HEK293 (cell line): ENCODE measurements around the gene TRAK2.
A peak's percentile ranks its signal among the peaks of the same experiment; 100 is the strongest.

Source experiments
- FEZF1 ChIP-seq: fragments of 450-650 bp; formaldehyde crosslinking; IDR thresholded peaks from 2 replicates; pipeline ENCODE4 v1.5.1; 2016; ENCODE audit warnings: missing biosample characterization, missing genetic modification characterization
- GLI4 ChIP-seq: fragments of 450-650 bp; formaldehyde crosslinking; IDR thresholded peaks from 2 replicates; pipeline ENCODE4 v1.5.1; 2016; ENCODE audit warnings: missing biosample characterization, missing genetic modification characterization
- GLIS1 ChIP-seq: fragments of 450-650 bp; formaldehyde crosslinking; IDR thresholded peaks from 2 replicates; pipeline ENCODE4 v1.5.1; 2016; ENCODE audit warnings: missing biosample characterization, missing genetic modification characterization
- IKZF3 ChIP-seq: fragments of 450-650 bp; IDR thresholded peaks from 2 replicates; pipeline ENCODE4 v1.5.0; 2018; ENCODE audit warnings: missing biosample characterization, mild to moderate bottlenecking, missing genetic modification characterization, moderate library complexity
- KLF1 ChIP-seq: fragments of 450-650 bp; formaldehyde crosslinking; IDR thresholded peaks from 2 replicates; pipeline ENCODE4 v1.5.1; 2016; ENCODE audit warnings: missing biosample characterization, missing genetic modification characterization
- KLF8 ChIP-seq: fragments of 450-650 bp; formaldehyde crosslinking; IDR thresholded peaks from 2 replicates; pipeline ENCODE4 v1.5.1; 2016; ENCODE audit warnings: missing biosample characterization, missing genetic modification characterization
- KLF9 ChIP-seq: fragments of 450-650 bp; formaldehyde crosslinking; IDR thresholded peaks from 2 replicates; pipeline ENCODE4 v1.5.1; 2016; ENCODE audit warnings: missing biosample characterization, missing genetic modification characterization, low read depth
- MYNN ChIP-seq: fragments of 450-650 bp; formaldehyde crosslinking; IDR thresholded peaks from 2 replicates; pipeline ENCODE4 v1.5.1; 2016; ENCODE audit warnings: missing biosample characterization, missing genetic modification characterization, borderline replicate concordance
- OSR2 ChIP-seq: fragments of 450-650 bp; formaldehyde crosslinking; IDR thresholded peaks from 2 replicates; pipeline ENCODE4 v1.5.1; 2016; ENCODE audit warnings: missing biosample characterization, missing genetic modification characterization
- PBX3 ChIP-seq: sonication (generic); formaldehyde crosslinking; IDR thresholded peaks from 2 replicates; pipeline ENCODE4 v1.8.1; 2022; ENCODE audit warnings: mild to moderate bottlenecking, moderate library complexity, missing genetic modification reagents
- TCF7L2 ChIP-seq: IDR thresholded peaks from 2 replicates; pipeline ENCODE4 v1.6.1; 2011; ENCODE audit warnings: low read depth, mild to moderate bottlenecking, inconsistent platforms, low read length, moderate library complexity, borderline replicate concordance
- ZBTB17 ChIP-seq: fragments of 450-650 bp; formaldehyde crosslinking; IDR thresholded peaks from 2 replicates; pipeline ENCODE4 v1.5.1; 2016; ENCODE audit warnings: missing biosample characterization, missing genetic modification characterization
- ZBTB49 ChIP-seq: fragments of 450-650 bp; formaldehyde crosslinking; IDR thresholded peaks from 2 replicates; pipeline ENCODE4 v1.5.1; 2016; ENCODE audit warnings: missing biosample characterization, missing genetic modification characterization, low read depth
- ZFP41 ChIP-seq: fragments of 450-650 bp; formaldehyde crosslinking; IDR thresholded peaks from 2 replicates; pipeline ENCODE4 v1.5.1; 2016; ENCODE audit warnings: missing biosample characterization, missing genetic modification characterization, borderline replicate concordance
- ZFP69B ChIP-seq: fragments of 450-650 bp; formaldehyde crosslinking; IDR thresholded peaks from 2 replicates; pipeline ENCODE4 v1.5.1; 2016; ENCODE audit warnings: missing biosample characterization, missing genetic modification characterization
- ZNF10 ChIP-seq: fragments of 450-650 bp; formaldehyde crosslinking; IDR thresholded peaks from 2 replicates; pipeline ENCODE4 v1.5.1; 2017; ENCODE audit warnings: missing biosample characterization, missing genetic modification characterization
- ZNF16 ChIP-seq: fragments of 450-650 bp; formaldehyde crosslinking; IDR thresholded peaks from 2 replicates; pipeline ENCODE4 v1.5.1; 2016; ENCODE audit warnings: low read depth, missing biosample characterization, missing genetic modification characterization
- ZNF19 ChIP-seq: fragments of 450-650 bp; formaldehyde crosslinking; IDR thresholded peaks from 2 replicates; pipeline ENCODE4; 2016; ENCODE audit warnings: missing biosample characterization, missing genetic modification characterization, low read depth
- ZNF202 ChIP-seq: fragments of 450-650 bp; formaldehyde crosslinking; IDR thresholded peaks from 2 replicates; pipeline ENCODE4 v1.5.1; 2016; ENCODE audit warnings: missing biosample characterization, missing genetic modification characterization, borderline replicate concordance
- ZNF223 ChIP-seq: fragments of 450-650 bp; formaldehyde crosslinking; IDR thresholded peaks from 2 replicates; pipeline ENCODE4 v1.5.1; 2016; ENCODE audit warnings: missing biosample characterization, missing genetic modification characterization
- ZNF248 ChIP-seq: fragments of 450-650 bp; formaldehyde crosslinking; IDR thresholded peaks from 2 replicates; pipeline ENCODE4 v1.5.1; 2017; ENCODE audit warnings: missing biosample characterization, missing genetic modification characterization
- ZNF366 ChIP-seq: fragments of 450-650 bp; formaldehyde crosslinking; conservative IDR thresholded peaks from 2 replicates; pipeline ENCODE4 v1.5.1; 2016; ENCODE audit warnings: missing biosample characterization, missing genetic modification characterization
- ZNF416 ChIP-seq: fragments of 450-650 bp; formaldehyde crosslinking; IDR thresholded peaks from 2 replicates; pipeline ENCODE4 v1.5.1; 2016; ENCODE audit warnings: missing biosample characterization, missing genetic modification characterization
- ZNF629 ChIP-seq: fragments of 450-650 bp; formaldehyde crosslinking; IDR thresholded peaks from 2 replicates; pipeline ENCODE4 v1.5.1; 2017; ENCODE audit warnings: missing biosample characterization, missing genetic modification characterization
- ZNF654 ChIP-seq: fragments of 450-650 bp; formaldehyde crosslinking; IDR thresholded peaks from 2 replicates; pipeline ENCODE4 v1.5.1; 2016; ENCODE audit warnings: low read depth, missing biosample characterization, missing genetic modification characterization
- ZNF660 ChIP-seq: fragments of 450-650 bp; IDR thresholded peaks from 2 replicates; pipeline ENCODE4 v1.5.1; 2018; ENCODE audit warnings: missing biosample characterization, mild to moderate bottlenecking, missing genetic modification characterization
- ZNF837 ChIP-seq: fragments of 450-650 bp; formaldehyde crosslinking; IDR thresholded peaks from 2 replicates; pipeline ENCODE4 v1.5.1; 2016; ENCODE audit warnings: missing biosample characterization, missing genetic modification characterization
- ZNF843 ChIP-seq: fragments of 450-650 bp; formaldehyde crosslinking; IDR thresholded peaks from 2 replicates; pipeline ENCODE4 v1.5.1; 2016; ENCODE audit warnings: missing biosample characterization, missing genetic modification characterization
- ZSCAN30 ChIP-seq: fragments of 450-650 bp; IDR thresholded peaks from 2 replicates; pipeline ENCODE4 v1.5.1; 2018; ENCODE audit warnings: missing biosample characterization, mild to moderate bottlenecking, missing genetic modification characterization, moderate library complexity
- ZSCAN4 ChIP-seq: fragments of 450-650 bp; formaldehyde crosslinking; IDR thresholded peaks from 2 replicates; pipeline ENCODE4 v1.5.1; 2017; ENCODE audit warnings: missing biosample characterization, missing genetic modification characterization
- TF ChIP-seq, protein P1 (sequence below): fragments of 450-650 bp; formaldehyde crosslinking; conservative IDR thresholded peaks from 2 replicates; pipeline ENCODE4 v1.5.1; 2016; ENCODE audit warnings: low read depth, missing biosample characterization, missing genetic modification characterization

The TRAK2 gene

DNA sequence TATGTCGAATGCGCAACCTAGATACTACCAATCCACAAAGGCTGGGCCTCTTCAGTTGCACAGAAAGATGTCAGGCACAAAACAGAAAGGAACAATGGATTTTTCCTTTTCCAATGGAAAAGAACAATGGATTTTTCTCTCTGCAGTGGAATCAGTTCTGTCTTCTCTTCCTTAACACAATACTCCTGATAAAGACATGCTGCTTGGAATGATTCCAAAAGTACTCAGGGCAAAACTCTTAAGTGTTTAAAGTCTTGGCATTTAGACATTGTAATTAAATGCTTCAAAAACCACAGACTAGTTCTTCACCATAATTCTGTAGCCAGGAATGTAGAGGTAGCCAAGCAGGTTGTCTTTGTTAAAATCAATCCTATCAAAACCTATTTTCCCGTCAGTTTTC lies 47.4 kb downstream of the TRAK2 start (continued):
- TF ChIP-seq PBX3 (CRISPR knock-in tag) (no peak), ZFP41 (tag by site-specific recombination) (no peak), IKZF3 (tag by site-specific recombination) (peak; percentile 90), MYNN (no peak), OSR2 (tag by site-specific recombination) (peak; percentile 77; the same call in 1 of the 2 replicates), KLF8 (tag by site-specific recombination) (peak; percentile 44), ZNF223 (tag by site-specific recombination) (no peak), ZNF629 (tag by site-specific recombination) (0 out of 2 replicates have a peak, but pooled peaks have one; percentile 27), ZSCAN30 (tag by site-specific recombination) (no peak), ZNF202 (no peak), GLI4 (tag by site-specific recombination) (no peak), ZNF654 (tag by site-specific recombination) (no peak), ZNF416 (tag by site-specific recombination) (no peak), KLF1 (no peak), ZNF660 (tag by site-specific recombination) (no peak), ZNF366 (tag by site-specific recombination) (peak; percentile 75), ZNF843 (tag by site-specific recombination) (0 out of 2 replicates have a peak, but pooled peaks have one; percentile 36), ZNF837 (tag by site-specific recombination) (no peak), KLF9 (tag by site-specific recombination) (no peak), TCF7L2 (peak; percentile 11; the same call in 1 of the 2 replicates), GLIS1 (tag by site-specific recombination) (no peak), ZSCAN4 (no peak), ZNF19 (tag by site-specific recombination) (no peak), FEZF1 (tag by site-specific recombination) (peak; percentile 82), ZNF16 (no peak), ZBTB17 (tag by site-specific recombination) (peak; percentile 90), ZFP69B (no peak), ZNF10 (tag by site-specific recombination) (peak; percentile 33; the same call in 1 of the 2 replicates), ZBTB49 (tag by site-specific recombination) (no peak), ZNF248 (tag by site-specific recombination) (no peak)
- TF ChIP-seq, protein P1, sequence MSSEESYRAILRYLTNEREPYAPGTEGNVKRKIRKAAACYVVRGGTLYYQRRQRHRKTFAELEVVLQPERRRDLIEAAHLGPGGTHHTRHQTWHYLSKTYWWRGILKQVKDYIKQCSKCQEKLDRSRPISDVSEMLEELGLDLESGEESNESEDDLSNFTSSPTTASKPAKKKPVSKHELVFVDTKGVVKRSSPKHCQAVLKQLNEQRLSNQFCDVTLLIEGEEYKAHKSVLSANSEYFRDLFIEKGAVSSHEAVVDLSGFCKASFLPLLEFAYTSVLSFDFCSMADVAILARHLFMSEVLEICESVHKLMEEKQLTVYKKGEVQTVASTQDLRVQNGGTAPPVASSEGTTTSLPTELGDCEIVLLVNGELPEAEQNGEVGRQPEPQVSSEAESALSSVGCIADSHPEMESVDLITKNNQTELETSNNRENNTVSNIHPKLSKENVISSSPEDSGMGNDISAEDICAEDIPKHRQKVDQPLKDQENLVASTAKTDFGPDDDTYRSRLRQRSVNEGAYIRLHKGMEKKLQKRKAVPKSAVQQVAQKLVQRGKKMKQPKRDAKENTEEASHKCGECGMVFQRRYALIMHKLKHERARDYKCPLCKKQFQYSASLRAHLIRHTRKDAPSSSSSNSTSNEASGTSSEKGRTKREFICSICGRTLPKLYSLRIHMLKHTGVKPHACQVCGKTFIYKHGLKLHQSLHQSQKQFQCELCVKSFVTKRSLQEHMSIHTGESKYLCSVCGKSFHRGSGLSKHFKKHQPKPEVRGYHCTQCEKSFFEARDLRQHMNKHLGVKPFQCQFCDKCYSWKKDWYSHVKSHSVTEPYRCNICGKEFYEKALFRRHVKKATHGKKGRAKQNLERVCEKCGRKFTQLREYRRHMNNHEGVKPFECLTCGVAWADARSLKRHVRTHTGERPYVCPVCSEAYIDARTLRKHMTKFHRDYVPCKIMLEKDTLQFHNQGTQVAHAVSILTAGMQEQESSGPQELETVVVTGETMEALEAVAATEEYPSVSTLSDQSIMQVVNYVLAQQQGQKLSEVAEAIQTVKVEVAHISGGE (tag by site-specific recombination), result no peak
